ENCODE results near the gene PLK1.
"Not testable (repeated sequence)": the region's sequence is repeated elsewhere in the genome, so short reads cannot be mapped to it uniquely, and the experiment has no call there.

The PLK1 gene

GRCh38 chr16:23712976-23713375 lies 34.3 kb downstream of the PLK1 start, which contains the start of gene ERN2:
Gene ERN2, minus strand, starts transcription at chr16:23713222. Its CDS starts 35 bp downstream, at chr16:23713187.
- no peak for DNase-seq

DNA sequence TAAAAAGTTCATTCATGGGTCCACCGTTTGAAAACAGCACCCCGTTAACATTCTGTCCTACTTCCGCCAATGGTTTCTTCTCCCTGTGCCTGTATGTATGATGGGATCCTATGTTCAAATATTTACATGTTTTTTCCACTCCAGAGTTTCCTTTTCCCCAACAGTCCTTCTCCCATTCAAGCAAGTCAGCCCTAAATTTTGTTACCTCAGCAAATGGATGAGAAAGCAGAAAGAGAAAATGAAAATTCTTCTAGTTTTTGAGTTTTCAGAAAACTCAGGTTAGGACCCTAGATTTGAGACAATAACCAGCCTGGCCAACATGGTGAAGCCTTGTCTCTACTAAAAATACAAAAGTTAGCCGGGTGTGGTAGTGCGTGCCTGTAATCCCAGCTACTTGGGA lies 37.8 kb downstream of the PLK1 start:
- no peak for DNase-seq

DNA sequence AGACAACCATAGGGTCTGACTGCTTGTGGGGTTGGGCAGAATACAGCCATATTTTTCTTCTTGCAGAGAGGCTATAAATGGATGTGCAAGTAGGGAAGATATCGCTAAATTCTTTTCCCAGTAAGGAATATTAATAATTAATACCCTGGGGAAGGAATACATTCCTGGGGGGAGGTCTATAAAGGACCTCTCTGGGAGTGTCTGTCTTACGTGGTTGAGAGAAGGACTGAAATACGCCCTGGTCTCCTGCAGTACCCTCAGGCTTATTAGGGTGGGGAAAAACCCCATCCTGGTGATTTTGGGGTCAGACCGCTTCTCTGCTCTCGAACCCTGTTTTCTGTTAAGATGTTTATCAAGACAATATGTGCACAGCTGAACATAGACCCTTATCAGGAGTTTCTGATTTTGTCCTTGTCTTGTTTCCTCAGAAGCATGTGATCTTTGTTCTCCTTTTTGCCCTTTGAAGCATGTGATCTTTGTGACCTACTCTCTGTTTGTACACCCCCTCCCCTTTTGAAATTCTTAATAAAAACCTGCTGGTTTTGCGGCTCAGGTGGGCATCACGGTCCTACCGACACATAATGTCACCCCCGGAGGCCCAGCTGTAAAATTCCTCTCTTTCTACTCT lies 44.0 kb downstream of the PLK1 start:
- DNase-seq: not testable (repeated sequence)

- no peak for DNase-seq
These were observed 45.6 kb downstream of the PLK1 start for GRCh38 chr16:23724096-23724784.

- no peak for DNase-seq
These were observed 46.1 kb downstream of the PLK1 start for GRCh38 chr16:23724785-23725131.

DNA sequence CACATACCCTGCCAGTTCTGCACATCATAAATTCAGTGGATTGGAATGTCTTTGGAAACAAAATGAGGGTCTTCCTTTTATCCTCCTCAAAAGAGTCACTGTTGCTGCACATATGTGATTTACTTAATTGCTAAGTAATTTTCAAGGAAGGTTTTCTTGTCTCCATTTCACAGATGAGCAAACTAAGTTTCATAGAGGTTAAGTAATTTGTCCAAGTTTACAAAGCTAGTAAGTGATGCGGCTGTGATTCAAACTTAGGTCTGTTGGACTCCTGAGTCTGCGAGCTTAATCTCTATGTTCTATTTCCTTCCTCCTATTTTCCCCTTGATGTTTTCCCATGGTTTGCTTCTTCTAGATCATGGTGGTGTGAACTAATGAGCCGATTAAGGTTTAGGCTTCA lies 48.0 kb downstream of the PLK1 start:
- DNase-seq: no peak

GRCh38 chr16:23728112-23728477 lies 49.4 kb downstream of the PLK1 start:
- no peak for DNase-seq

GRCh38 chr16:23729503-23730424 lies 51.1 kb downstream of the PLK1 start:
- DNase-seq: no peak

DNA sequence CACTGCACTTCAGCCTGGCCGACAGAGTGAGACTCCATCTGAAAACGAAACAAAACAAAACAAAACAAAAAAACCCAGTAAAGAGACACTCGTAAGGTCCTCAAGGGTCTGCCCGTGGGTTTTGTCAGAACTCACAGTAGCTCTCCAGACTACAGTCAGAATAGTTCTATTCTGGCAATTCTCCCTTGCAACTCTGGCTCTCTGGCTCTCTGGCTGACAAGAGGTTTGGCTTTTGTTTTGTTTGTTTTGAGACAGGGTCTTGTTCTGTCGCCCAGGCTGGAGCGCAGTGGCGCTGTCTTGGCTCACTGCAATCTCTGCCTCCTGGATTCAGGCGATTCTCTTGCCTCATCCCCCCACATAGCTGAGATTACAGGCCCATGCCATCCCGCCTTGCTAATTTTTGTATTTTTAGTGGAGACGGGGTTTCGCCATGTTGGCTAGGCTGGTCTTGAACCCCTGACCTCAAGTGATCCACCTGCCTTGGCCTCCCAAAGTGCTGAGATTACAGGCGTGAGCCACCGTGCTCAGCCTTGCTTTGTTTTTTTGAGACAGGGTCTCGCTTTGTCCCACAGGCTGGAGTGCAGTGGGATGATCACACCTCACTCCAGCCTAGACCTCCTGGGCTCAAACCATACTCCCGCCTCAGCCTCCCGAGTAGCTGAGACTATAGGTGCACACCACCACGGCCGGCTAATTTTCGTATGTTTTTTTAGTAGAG lies 55.6 kb downstream of the PLK1 start:
- no peak for DNase-seq

DNA sequence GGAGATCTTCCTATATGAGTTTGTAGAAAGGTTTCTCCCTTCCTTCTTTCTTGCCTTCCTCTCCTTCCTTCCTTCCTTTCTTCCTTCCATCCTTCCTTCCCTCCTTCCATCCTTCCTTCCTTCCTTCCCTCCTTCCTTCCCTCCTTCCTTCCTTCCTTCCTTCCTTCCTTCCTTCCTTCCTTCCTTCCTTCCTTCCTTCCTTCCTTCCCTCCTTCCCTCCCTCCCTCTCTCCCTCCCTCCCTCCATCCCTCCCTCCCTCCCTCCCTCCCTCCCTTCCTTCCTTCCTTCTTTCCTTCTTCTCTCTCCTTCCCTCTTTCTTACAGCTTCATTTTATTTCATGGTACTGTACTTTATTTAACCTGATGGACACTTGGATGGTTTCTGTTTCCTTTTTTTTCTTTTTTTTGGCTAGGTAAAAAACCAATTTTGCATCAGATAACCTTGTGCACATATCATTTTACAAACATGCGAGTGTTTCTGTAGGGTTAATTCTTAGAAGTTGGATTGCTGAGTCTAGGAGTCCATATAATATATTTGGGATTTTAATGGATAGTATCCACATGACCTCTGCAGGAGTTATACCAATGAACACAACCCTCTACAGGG lies 58.8 kb downstream of the PLK1 start:
- not testable (repeated sequence) for DNase-seq

GRCh38 chr16:23739516-23739915 lies 60.8 kb downstream of the PLK1 start:
- DNase-seq: no peak
